GM18508 (cell line): ENCODE data around the gene ABRACL.

Experiments
- ATAC-seq: cut with Tn5 transposase; IDR thresholded peaks from one replicate; pipeline ENCODE4 v1.9.1; 2021; ENCODE audit warnings: moderate number of reproducible peaks; ENCODE audit not compliant: insufficient read depth, unreplicated experiment

Gene ABRACL

GRCh38 chr6:139050770-139051313 lies 22.3 kb downstream of the ABRACL start:
- no peak for ATAC-seq

GRCh38 chr6:139051396-139052060 lies 23.0 kb downstream of the ABRACL start:
- ATAC-seq = no peak

GRCh38 chr6:139053382-139053781 lies 24.8 kb downstream of the ABRACL start:
- ATAC-seq = no peak

- ATAC-seq = no peak
These were observed 25.5 kb downstream of the ABRACL start for GRCh38 chr6:139054001-139054400.

GRCh38 chr6:139055709-139056108 lies 27.2 kb downstream of the ABRACL start:
- ATAC-seq = no peak

GRCh38 chr6:139058029-139058428 lies 29.5 kb downstream of the ABRACL start:
- no peak for ATAC-seq

- no peak for ATAC-seq
These were observed 31.8 kb downstream of the ABRACL start for GRCh38 chr6:139060332-139060731.

GRCh38 chr6:139062932-139063646 lies 34.5 kb downstream of the ABRACL start:
- ATAC-seq = no peak

- no peak for ATAC-seq
These were observed 36.6 kb downstream of the ABRACL start for GRCh38 chr6:139064981-139065665.

GRCh38 chr6:139066080-139066479 lies 37.5 kb downstream of the ABRACL start:
- no peak for ATAC-seq

- no peak for ATAC-seq
These were observed 40.3 kb downstream of the ABRACL start for GRCh38 chr6:139068846-139069245.

- ATAC-seq = no peak
These were observed 44.6 kb downstream of the ABRACL start for GRCh38 chr6:139073118-139073517.

GRCh38 chr6:139079018-139079417 lies 50.5 kb downstream of the ABRACL start:
- no peak for ATAC-seq

GRCh38 chr6:139080255-139080920 lies 51.8 kb downstream of the ABRACL start:
- ATAC-seq = no peak

- no peak for ATAC-seq
These were observed 52.9 kb downstream of the ABRACL start for GRCh38 chr6:139081471-139081870.

GRCh38 chr6:139082370-139082769 lies 53.8 kb downstream of the ABRACL start:
- no peak for ATAC-seq

- ATAC-seq = no peak
These were observed 63.3 kb downstream of the ABRACL start for GRCh38 chr6:139091826-139092225.
